Activated naive CD4-positive, alpha-beta T cell treated with anti-CD3 and anti-CD28 coated beads, Interleukin-2, amount 50 U/mL, for 16 hours (primary cell): ENCODE results near the gene SBK1.
"Not testable (repeated sequence)": the region's sequence is repeated elsewhere in the genome, so short reads cannot be mapped to it uniquely, and the experiment has no call there.

Experiments
- DNase-seq: peaks from one replicate; pipeline ENCODE4 v3.0.0-alpha.2; 2020

The SBK1 gene

DNA sequence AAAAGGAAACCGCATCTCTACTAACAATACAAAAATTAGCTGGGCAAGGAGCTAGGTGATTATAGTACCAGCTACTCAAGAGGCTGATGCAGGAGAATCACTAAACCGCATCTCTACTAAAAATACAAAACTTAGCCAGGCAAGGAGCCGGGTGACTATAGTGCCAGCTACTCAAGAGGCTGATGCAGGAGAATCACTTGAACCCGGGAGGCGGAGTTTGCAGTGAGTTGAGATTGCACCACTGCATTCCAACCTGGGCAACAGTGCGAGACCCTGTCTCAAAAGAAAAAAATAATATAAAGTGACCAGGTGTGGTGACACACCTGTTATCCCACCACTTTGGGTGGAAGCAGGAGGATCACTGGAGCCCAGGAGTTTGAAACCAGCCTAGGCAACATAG is 45.9 kb downstream of the SBK1 start:
- DNase-seq = not testable (repeated sequence)

DNA sequence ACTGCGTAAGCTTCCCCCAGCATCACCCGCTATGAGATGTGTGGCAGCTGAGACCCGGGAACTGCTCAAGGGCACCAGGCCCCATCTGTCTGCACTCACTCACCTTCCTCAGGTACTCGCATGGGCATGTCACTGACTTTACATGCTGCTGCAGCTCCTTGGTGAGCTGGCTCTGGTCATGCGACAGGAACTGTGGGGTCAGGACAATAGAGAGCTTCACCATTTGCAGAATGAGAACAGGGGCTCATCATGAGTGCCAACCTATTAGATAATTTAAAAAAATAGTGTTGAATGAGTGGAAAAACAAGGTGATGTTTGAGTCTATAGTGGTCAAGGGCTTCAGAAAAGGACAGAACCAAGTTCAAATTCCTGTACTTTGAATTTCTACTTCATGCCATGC is 70.3 kb downstream of the SBK1 start:
- DNase-seq = not testable (repeated sequence)

DNA sequence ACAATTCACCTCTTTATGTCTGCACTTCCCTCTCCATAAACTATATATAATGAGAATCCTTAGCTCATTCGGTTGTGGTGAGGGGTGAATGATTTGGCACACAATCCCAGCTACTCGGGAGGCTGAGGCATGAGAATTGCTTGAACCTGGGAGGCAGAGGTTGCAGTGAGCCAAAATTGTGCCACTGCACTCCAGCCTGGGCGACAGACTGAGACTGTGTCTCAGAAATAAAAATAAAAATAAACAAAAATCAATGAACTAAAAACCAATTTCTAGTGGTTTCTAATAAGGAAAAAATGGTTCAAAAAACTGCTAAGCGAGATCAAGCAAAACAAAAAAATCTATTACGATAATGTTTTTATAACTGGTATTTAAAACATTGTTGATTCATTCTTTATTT is 71.1 kb downstream of the SBK1 start, which contains the start of gene NPIPB6:
NPIPB6 (minus strand) TSS at position 101 of the 400 bp plus-strand sequence. CDS start 686 bp downstream, outside the sequence.
- DNase-seq = not testable (repeated sequence)

DNA sequence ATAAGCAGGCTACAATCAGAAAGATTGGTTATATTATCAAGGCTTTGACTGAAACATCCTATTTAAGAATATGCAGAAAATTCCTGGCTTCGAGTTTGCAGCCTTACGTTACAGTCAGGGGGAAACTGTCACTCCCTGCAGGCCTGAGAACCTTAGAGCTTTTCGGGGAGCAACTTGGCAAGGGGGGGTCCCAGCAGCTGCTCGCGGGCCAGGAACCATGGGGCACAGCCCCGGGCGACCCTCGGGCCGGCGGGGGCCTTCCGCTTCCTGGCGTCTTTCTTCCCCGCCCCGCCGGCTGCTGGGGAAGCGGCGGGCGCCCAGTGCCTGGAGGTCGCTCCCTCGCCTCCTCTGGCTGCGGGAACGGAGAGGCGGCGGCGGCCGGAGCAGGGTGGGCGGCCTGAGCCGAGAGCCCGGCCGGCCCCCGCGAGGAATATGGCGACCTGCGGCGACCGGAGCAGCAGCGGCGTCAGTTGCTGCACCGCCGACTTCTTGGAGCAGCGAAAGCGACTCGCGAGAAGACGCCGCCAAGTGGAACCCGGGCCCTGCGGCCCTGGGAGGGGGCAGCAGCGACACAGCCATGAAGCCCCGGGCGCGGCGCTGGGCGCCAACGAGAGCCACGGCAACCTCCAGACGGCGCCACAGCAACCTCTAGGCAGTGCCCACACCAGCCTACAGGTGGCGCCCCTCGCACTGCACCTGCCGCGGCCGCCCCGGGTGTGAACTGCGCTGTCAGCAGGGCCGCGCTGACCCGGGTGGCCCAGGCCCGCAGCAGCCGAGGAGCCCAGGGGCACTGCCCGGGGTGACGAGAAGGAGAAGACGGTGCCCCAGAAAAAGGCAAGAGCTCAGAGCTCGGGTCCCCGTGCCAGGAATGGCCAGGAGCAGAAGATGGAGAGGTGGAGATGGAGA is 72.2 kb downstream of the SBK1 start:
- DNase-seq = not testable (repeated sequence)

DNA sequence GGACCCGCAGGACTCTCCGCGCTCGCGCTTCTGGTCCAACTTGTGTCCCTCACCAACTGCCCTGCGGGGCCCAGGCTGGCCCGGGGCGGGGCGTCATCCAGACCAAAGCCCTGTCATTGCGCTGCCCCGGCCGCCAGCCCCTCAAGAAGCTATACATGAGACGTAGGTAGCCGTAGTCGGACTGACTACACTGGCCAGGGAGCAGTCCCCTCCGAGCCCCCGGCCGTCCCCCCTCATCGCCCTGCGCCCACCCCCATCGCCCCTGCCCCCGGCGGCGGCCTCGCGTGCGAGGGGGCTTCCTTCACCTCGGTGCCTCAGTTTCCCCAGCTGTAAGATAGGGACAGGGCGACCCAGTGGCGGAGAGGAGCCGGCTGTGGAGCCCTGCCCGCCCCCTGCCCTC is 75.6 kb downstream of the SBK1 start:
- not testable (repeated sequence) for DNase-seq
